Measurements from ENCODE around the gene ACTL7B.
"Not testable (repeated sequence)": the region's sequence is repeated elsewhere in the genome, so short reads cannot be mapped to it uniquely, and the experiment has no call there.

ACTL7B gene

DNA sequence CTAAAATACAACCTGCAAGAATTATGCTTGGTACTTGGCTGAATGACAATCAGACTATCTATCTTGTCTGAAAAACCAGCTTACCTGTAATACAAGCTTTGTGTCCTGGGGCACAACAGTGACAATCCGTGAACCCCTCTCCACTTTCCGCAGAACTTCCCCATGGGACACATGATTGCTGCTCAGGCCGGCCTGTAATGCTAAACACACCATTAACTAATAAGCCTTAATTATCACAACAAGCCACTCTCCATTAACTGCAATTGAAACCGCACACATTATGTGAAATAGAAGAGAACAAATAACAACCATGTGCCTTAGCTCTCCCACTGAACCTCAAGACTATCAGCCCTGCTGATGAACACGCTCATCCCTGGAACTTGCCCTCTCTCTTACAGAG, 44.4 kb upstream of the ACTL7B start:
- Histone ChIP-seq H2BK12ac (ENCODE audit: low read length in 2 of 2) (no peak overlapping the region), H4K8ac (ENCODE audit: low read length) (no peak overlapping the region), H2AK5ac (ENCODE audit: low read length, severe bottlenecking) (no peak overlapping the region), H2BK120ac (ENCODE audit: low read depth, low read length) (no peak overlapping the region), H3K23ac (ENCODE audit: low read length in 2 of 2) (no peak overlapping the region), H2BK15ac (ENCODE audit: low read depth, poor library complexity, severe bottlenecking) (no peak overlapping the region), H3K4ac (ENCODE audit: low read depth in 1 of 2, low read length in 2 of 2) (no peak overlapping the region), H2BK5ac (ENCODE audit: low read depth, low read length, poor library complexity, severe bottlenecking) (no peak overlapping the region), H3K4me3 (ENCODE audit: insufficient read depth in 1 of 2, low read depth in 1 of 2, low read length in 2 of 2) (no peak overlapping the region), H3K36me3 (ENCODE audit: control insufficient read depth in 1 of 2, insufficient read depth in 2 of 2, low read depth in 1 of 2, low read length in 2 of 2) (peaks cover 13 to 96% of the 10 kb centered on the region in 2 experiments), H3K27me3 (ENCODE audit: control insufficient read depth in 1 of 2, insufficient read depth in 1 of 2, low read length in 2 of 2) (no peaks in the 10 kb centered on the region), H3K9ac (ENCODE audit: low read length) (no peak overlapping the region), H3K9me3 (ENCODE audit: control insufficient read depth, low read length) (no peaks in the 10 kb centered on the region), H3K14ac (ENCODE audit: low read length in 2 of 2) (no peak overlapping the region), H2AFZ (ENCODE audit: low read depth, low read length) (no peak overlapping the region), H3K27ac (ENCODE audit: low read length, poor library complexity, severe bottlenecking) (no peak overlapping the region), H4K91ac (ENCODE audit: low read length) (no peak overlapping the region), H3K4me1 (ENCODE audit: control insufficient read depth, insufficient read depth, low read depth, low read length) (no peaks in the 10 kb centered on the region), H3K18ac (ENCODE audit: low read depth in 1 of 2, low read length in 2 of 2) (no peak overlapping the region), H3K4me2 (ENCODE audit: low read length, poor library complexity, severe bottlenecking) (no peak overlapping the region), H3K79me1 (replicated peaks; ENCODE audit: low read length, poor library complexity, severe bottlenecking) (peaks cover 3% of the 10 kb centered on the region)
- WGBS = 86% methylated on average over 5 of the region's 5 CpGs
- DNase-seq = no peak

DNA sequence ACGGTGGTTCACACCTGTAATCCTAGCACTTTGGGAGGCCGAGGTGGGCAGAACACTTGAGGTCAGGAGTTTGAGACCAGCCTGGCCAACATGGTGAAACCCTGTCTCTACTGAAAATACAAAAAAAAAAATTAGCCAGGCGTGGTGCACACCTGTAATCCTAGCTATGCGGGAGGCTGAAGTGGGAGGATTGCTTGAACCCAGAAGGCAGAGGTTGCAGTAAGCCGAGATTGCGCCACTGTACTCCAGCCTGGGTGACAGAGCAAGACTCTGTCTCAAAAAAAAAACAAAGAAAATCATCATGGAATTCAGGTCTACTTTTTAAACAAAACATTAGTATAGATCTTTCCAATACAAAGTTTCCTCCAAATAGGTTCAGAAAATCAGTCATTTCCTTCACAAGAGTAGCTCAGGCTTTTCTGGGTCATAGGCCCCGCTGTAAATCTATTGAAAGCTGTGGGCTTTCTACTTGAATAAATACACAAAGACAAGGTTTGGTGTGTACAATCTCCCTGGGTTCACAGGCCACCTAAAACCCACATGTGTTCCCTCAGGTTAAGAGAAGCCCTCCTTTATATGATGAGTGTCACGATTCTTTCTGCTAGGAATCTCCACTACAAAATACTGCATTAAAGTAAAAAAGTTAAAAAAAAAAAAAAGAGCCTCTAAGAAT, 43.4 kb upstream of the ACTL7B start:
- not testable (repeated sequence) for H3K4me1 ChIP-seq (ENCODE audit: control insufficient read depth, insufficient read depth, low read depth, low read length); H3K4me2 ChIP-seq (ENCODE audit: low read length, poor library complexity, severe bottlenecking); H3K27me3 ChIP-seq (ENCODE audit: control insufficient read depth in 1 of 2, insufficient read depth in 1 of 2, low read length in 2 of 2); H2BK12ac ChIP-seq (ENCODE audit: low read length in 2 of 2); H2AK5ac ChIP-seq (ENCODE audit: low read length, severe bottlenecking); H4K8ac ChIP-seq (ENCODE audit: low read length); H2BK15ac ChIP-seq (ENCODE audit: low read depth, poor library complexity, severe bottlenecking); H3K9ac ChIP-seq (ENCODE audit: low read length); H3K79me1 ChIP-seq (replicated peaks; ENCODE audit: low read length, poor library complexity, severe bottlenecking); H2AFZ ChIP-seq (ENCODE audit: low read depth, low read length); H3K18ac ChIP-seq (ENCODE audit: low read depth in 1 of 2, low read length in 2 of 2); H3K23ac ChIP-seq (ENCODE audit: low read length in 2 of 2); DNase-seq; H2BK5ac ChIP-seq (ENCODE audit: low read depth, low read length, poor library complexity, severe bottlenecking); H3K27ac ChIP-seq (ENCODE audit: low read length, poor library complexity, severe bottlenecking); H4K91ac ChIP-seq (ENCODE audit: low read length); H3K9me3 ChIP-seq (ENCODE audit: control insufficient read depth, low read length); H2BK120ac ChIP-seq (ENCODE audit: low read depth, low read length); H3K4ac ChIP-seq (ENCODE audit: low read depth in 1 of 2, low read length in 2 of 2); H3K14ac ChIP-seq (ENCODE audit: low read length in 2 of 2); H3K4me3 ChIP-seq (ENCODE audit: insufficient read depth in 1 of 2, low read depth in 1 of 2, low read length in 2 of 2)
- peaks cover 17 to 96% of the 10 kb centered on the region in 2 experiments for H3K36me3 ChIP-seq (ENCODE audit: control insufficient read depth in 1 of 2, insufficient read depth in 2 of 2, low read depth in 1 of 2, low read length in 2 of 2)
- WGBS = 91% methylated on average over 7 of the region's 8 CpGs

DNA sequence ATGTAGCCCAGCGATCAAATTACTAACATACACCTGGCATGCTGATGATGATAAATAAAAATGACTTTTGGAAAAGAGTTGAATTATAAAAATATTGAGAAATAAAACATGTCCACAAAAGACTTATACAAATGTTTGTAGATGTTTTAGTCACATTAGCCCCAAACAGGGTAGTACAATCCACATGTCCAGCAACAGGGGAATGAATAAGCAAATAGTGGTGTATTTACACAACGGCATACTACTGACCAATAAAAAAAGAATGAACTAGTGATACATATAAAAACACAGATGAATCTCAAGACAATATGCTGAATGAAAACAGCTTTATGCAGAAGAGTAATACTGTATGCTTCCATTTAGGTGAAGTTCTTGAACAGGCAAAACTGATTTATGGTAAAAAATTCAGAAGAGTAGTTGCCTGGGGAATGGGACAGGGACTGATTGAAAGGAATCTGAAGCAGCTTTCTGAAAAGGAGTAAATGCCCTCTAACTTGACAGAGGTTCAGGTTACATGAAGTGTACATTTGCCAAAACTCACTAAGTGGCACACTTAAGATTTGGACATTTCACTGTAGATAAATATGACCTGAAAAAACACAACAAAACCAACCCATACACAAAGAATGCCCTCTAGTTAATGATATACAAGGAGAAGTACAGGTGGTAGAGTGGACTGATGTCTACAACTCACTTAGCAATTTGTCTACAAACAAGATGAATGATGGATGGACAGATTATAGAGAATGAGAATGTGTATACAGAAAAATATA, 41.7 kb upstream of the ACTL7B start:
- Histone ChIP-seq H3K14ac (ENCODE audit: low read length in 2 of 2) (no peak overlapping the region), H2BK5ac (ENCODE audit: low read depth, low read length, poor library complexity, severe bottlenecking) (no peak overlapping the region), H2AFZ (ENCODE audit: low read depth, low read length) (no peak overlapping the region), H2BK120ac (ENCODE audit: low read depth, low read length) (no peak overlapping the region), H3K23ac (ENCODE audit: low read length in 2 of 2) (no peak overlapping the region), H3K9ac (ENCODE audit: low read length) (no peak overlapping the region), H3K18ac (ENCODE audit: low read depth in 1 of 2, low read length in 2 of 2) (no peak overlapping the region), H3K4me2 (ENCODE audit: low read length, poor library complexity, severe bottlenecking) (no peak overlapping the region), H3K9me3 (ENCODE audit: control insufficient read depth, low read length) (no peaks in the 10 kb centered on the region), H4K91ac (ENCODE audit: low read length) (no peak overlapping the region), H2BK15ac (ENCODE audit: low read depth, poor library complexity, severe bottlenecking) (no peak overlapping the region), H3K4me3 (ENCODE audit: insufficient read depth in 1 of 2, low read depth in 1 of 2, low read length in 2 of 2) (no peak overlapping the region), H4K8ac (ENCODE audit: low read length) (no peak overlapping the region), H3K27ac (ENCODE audit: low read length, poor library complexity, severe bottlenecking) (no peak overlapping the region), H3K4me1 (ENCODE audit: control insufficient read depth, insufficient read depth, low read depth, low read length) (no peaks in the 10 kb centered on the region), H2BK12ac (ENCODE audit: low read length in 2 of 2) (no peak overlapping the region), H2AK5ac (ENCODE audit: low read length, severe bottlenecking) (no peak overlapping the region), H3K27me3 (ENCODE audit: control insufficient read depth in 1 of 2, insufficient read depth in 1 of 2, low read length in 2 of 2) (no peaks in the 10 kb centered on the region), H3K4ac (ENCODE audit: low read depth in 1 of 2, low read length in 2 of 2) (no peak overlapping the region), H3K36me3 (ENCODE audit: control insufficient read depth in 1 of 2, insufficient read depth in 2 of 2, low read depth in 1 of 2, low read length in 2 of 2) (peaks cover 22 to 97% of the 10 kb centered on the region in 2 experiments), H3K79me1 (replicated peaks; ENCODE audit: low read length, poor library complexity, severe bottlenecking) (peaks cover 5% of the 10 kb centered on the region)
- WGBS = no CpG with 5 or more reads among the region's 2 CpGs
- no peak for DNase-seq

DNA sequence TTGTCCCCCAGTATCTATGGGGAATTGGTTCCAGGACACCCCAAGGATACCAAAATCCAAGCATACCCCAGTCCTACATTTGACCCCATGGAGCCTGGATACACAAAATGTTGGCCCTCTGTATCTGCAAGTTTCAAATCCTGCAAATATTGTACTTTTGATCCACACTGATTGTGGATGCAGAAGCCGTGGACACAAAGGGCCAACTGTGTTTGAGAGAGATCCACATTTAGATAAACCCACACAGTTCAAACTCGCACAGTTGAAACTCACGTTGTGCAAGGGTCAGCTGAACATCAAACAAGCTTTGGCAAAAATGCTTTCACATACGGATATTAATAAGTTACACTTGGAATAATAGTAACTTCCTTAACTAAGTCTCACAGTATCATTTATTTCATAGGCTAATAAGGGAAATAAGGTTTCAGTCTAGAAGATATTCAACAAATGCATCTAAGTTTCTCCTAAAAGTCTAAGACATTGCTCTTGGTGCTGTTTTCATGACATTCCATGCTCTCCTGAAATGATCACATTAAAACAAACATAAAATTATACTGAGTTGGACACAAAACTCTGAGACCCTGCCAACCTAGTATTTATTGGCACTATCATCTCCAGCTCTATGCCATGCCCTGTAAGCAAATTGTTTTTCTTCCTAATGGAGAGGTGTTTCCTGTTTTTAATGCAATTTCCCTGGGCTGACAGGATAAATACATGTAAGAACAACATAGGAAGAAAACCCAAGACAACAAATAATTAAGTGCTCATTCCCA, 38.6 kb upstream of the ACTL7B start:
- Histone ChIP-seq H3K27me3 (ENCODE audit: control insufficient read depth in 1 of 2, insufficient read depth in 1 of 2, low read length in 2 of 2) (no peaks in the 10 kb centered on the region), H3K36me3 (ENCODE audit: control insufficient read depth in 1 of 2, insufficient read depth in 2 of 2, low read depth in 1 of 2, low read length in 2 of 2) (peaks cover 30 to 95% of the 10 kb centered on the region in 2 experiments), H3K9me3 (ENCODE audit: control insufficient read depth, low read length) (no peaks in the 10 kb centered on the region), H3K23ac (ENCODE audit: low read length in 2 of 2) (no peak overlapping the region), H3K18ac (ENCODE audit: low read depth in 1 of 2, low read length in 2 of 2) (no peak overlapping the region), H2AFZ (ENCODE audit: low read depth, low read length) (no peak overlapping the region), H3K79me1 (replicated peaks; ENCODE audit: low read length, poor library complexity, severe bottlenecking) (peaks cover 5% of the 10 kb centered on the region), H2BK120ac (ENCODE audit: low read depth, low read length) (no peak overlapping the region), H2BK12ac (ENCODE audit: low read length in 2 of 2) (no peak overlapping the region), H2AK5ac (ENCODE audit: low read length, severe bottlenecking) (no peak overlapping the region), H2BK15ac (ENCODE audit: low read depth, poor library complexity, severe bottlenecking) (no peak overlapping the region), H4K8ac (ENCODE audit: low read length) (no peak overlapping the region), H3K4me1 (ENCODE audit: control insufficient read depth, insufficient read depth, low read depth, low read length) (no peaks in the 10 kb centered on the region), H4K91ac (ENCODE audit: low read length) (no peak overlapping the region), H3K14ac (ENCODE audit: low read length in 2 of 2) (no peak overlapping the region), H3K4ac (ENCODE audit: low read depth in 1 of 2, low read length in 2 of 2) (no peak overlapping the region), H3K9ac (ENCODE audit: low read length) (no peak overlapping the region), H3K27ac (ENCODE audit: low read length, poor library complexity, severe bottlenecking) (no peak overlapping the region), H3K4me3 (ENCODE audit: insufficient read depth in 1 of 2, low read depth in 1 of 2, low read length in 2 of 2) (no peak overlapping the region), H2BK5ac (ENCODE audit: low read depth, low read length, poor library complexity, severe bottlenecking) (no peak overlapping the region), H3K4me2 (ENCODE audit: low read length, poor library complexity, severe bottlenecking) (no peak overlapping the region)
- WGBS = 98% methylated on average over 2 of the region's 4 CpGs
- no peak for DNase-seq
